ENCODE measurements around the gene MYL7.
A peak's percentile ranks its signal among the peaks of the same experiment; 100 is the strongest.
"Not testable (repeated sequence)": the region's sequence is repeated elsewhere in the genome, so short reads cannot be mapped to it uniquely, and the experiment has no call there.

MYL7 gene

DNA sequence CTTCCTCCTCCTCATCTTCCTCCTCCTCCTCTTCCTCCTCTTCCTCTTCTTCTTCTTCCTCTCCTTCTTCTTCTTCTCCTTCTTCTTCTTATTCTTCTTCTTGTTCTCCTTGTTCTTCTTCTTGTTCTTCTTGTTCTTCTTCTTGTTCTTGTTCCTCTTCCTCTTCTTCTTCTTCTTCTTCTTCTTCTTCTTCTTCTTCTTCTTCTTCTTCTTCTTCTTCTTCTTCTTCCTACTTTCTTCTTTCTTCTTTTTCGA is 33.5 kb upstream of the MYL7 start:
- H3K27ac ChIP-seq (replicated peaks; ENCODE audit: low read length); DNase-seq (ENCODE audit: low spot score): not testable (repeated sequence)

GRCh38 chr7:44173911-44174693 is 33.0 kb upstream of the MYL7 start:
- H4K8ac ChIP-seq (ENCODE audit: low read depth, low read length) = no peak overlapping the region
- no peak overlapping the region for H3K23ac ChIP-seq (ENCODE audit: low read depth, low read length, poor library complexity)
- H3K4me1 ChIP-seq (ENCODE audit: control insufficient read depth in 2 of 2, insufficient read depth in 1 of 2, low read depth in 1 of 2, low read length in 2 of 2) = peaks cover 4 to 9% of the 10 kb centered on the region in 2 donors
- H3K79me1 ChIP-seq (ENCODE audit: low read depth, low read length) = no peaks in the 10 kb centered on the region
- no peak overlapping the region for H3K4me3 ChIP-seq (ENCODE audit: low read length in 2 of 2)
- H3K36me3 ChIP-seq (replicated peaks in 1 of 2; ENCODE audit: control insufficient read depth in 2 of 2, insufficient read depth in 2 of 2, low read length in 2 of 2) = no peaks in the 10 kb centered on the region
- no peak overlapping the region for H3K4me2 ChIP-seq (ENCODE audit: insufficient read depth, low read length, poor library complexity, severe bottlenecking)
- no peak for DNase-seq (ENCODE audit: low spot score)
- H2AFZ ChIP-seq (ENCODE audit: low read length) = no peak overlapping the region
- H4K91ac ChIP-seq (ENCODE audit: low read depth, low read length, poor library complexity) = no peak overlapping the region
- H2BK15ac ChIP-seq (ENCODE audit: low read length) = no peak overlapping the region
- peaks cover 0 to 4% of the 10 kb centered on the region in 2 donors for H3K9me3 ChIP-seq (replicated peaks in 1 of 2; ENCODE audit: control insufficient read depth in 2 of 2, insufficient read depth in 1 of 2, low read depth in 1 of 2, low read length in 2 of 2)
- H3K9ac ChIP-seq (ENCODE audit: low read depth, low read length, poor library complexity) = no peak overlapping the region
- H2BK120ac ChIP-seq (ENCODE audit: low read depth, low read length) = no peak overlapping the region
- no peak overlapping the region for H2AK5ac ChIP-seq (ENCODE audit: low read depth, low read length)
- H3K18ac ChIP-seq (ENCODE audit: low read length) = no peak overlapping the region
- H3K27me3 ChIP-seq (ENCODE audit: control insufficient read depth in 3 of 3, insufficient read depth in 3 of 3, low read depth in 1 of 3, low read length in 3 of 3) = peaks cover 0 to 6% (median 0%) of the 10 kb centered on the region in 3 experiments
- H2BK12ac ChIP-seq (ENCODE audit: low read length) = no peak overlapping the region
- WGBS, 2 donors (ENCODE audit: extremely low coverage in 2 of 2, insufficient read length in 2 of 2, insufficient replicate concordance in 1 of 2) = no CpG with 5 or more reads among the region's 3 CpGs
- H3K27ac ChIP-seq (replicated peaks; ENCODE audit: low read length) = no peak overlapping the region
- H2BK5ac ChIP-seq (ENCODE audit: low read length) = no peak overlapping the region
- H3K14ac ChIP-seq (ENCODE audit: low read length) = no peak overlapping the region
- H3K4ac ChIP-seq (ENCODE audit: low read length) = no peak overlapping the region

More for the DNA sequence above, 33.5 kb upstream of the MYL7 start:
- H3K18ac ChIP-seq (ENCODE audit: low read length); H3K9me3 ChIP-seq (replicated peaks in 1 of 2; ENCODE audit: control insufficient read depth in 2 of 2, insufficient read depth in 1 of 2, low read depth in 1 of 2, low read length in 2 of 2); H3K4me2 ChIP-seq (ENCODE audit: insufficient read depth, low read length, poor library complexity, severe bottlenecking); H2BK5ac ChIP-seq (ENCODE audit: low read length); H2BK15ac ChIP-seq (ENCODE audit: low read length); H2AK5ac ChIP-seq (ENCODE audit: low read depth, low read length); H3K4ac ChIP-seq (ENCODE audit: low read length); H3K36me3 ChIP-seq (replicated peaks in 1 of 2; ENCODE audit: control insufficient read depth in 2 of 2, insufficient read depth in 2 of 2, low read length in 2 of 2); H3K79me1 ChIP-seq (ENCODE audit: low read depth, low read length); H3K4me1 ChIP-seq (ENCODE audit: control insufficient read depth in 2 of 2, insufficient read depth in 1 of 2, low read depth in 1 of 2, low read length in 2 of 2); H3K9ac ChIP-seq (ENCODE audit: low read depth, low read length, poor library complexity); H2BK120ac ChIP-seq (ENCODE audit: low read depth, low read length); H3K27me3 ChIP-seq (ENCODE audit: control insufficient read depth in 3 of 3, insufficient read depth in 3 of 3, low read depth in 1 of 3, low read length in 3 of 3); H3K23ac ChIP-seq (ENCODE audit: low read depth, low read length, poor library complexity); H3K14ac ChIP-seq (ENCODE audit: low read length); H3K4me3 ChIP-seq (ENCODE audit: low read length in 2 of 2); H4K91ac ChIP-seq (ENCODE audit: low read depth, low read length, poor library complexity); H2BK12ac ChIP-seq (ENCODE audit: low read length); H4K8ac ChIP-seq (ENCODE audit: low read depth, low read length); H2AFZ ChIP-seq (ENCODE audit: low read length): not testable (repeated sequence)
- no CpG with 5 or more reads among the region's 1 CpG for WGBS, 2 donors (ENCODE audit: extremely low coverage in 2 of 2, insufficient read length in 2 of 2, insufficient replicate concordance in 1 of 2)

DNA sequence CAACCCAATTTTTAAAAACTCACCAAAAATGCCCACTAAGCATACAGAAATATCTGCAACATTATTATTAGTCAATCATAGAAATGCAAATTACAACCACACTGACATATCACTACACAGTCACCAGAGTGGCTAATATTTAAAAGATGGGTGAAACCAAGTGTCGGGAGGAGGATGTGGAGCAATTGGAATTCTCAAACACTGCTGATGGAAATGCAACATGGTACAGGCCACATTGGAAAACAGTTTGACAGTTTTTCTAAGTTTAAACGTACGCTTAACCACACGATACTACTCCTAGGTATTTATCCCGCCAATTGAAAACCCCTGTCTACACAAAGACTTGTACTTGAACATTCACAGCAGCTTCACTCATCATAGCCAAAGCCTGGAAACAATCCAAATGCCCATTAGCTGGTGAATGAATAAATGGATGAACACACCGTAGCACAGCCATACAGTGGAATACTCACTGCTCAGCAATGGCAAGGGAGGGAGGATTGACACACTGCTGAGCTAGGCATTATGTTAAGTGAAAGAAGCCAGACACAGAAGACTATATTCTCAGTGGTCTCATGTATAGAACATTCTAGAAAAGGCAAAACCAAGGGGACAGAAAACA is 31.8 kb upstream of the MYL7 start:
- H4K91ac ChIP-seq (ENCODE audit: low read depth, low read length, poor library complexity) = no peak overlapping the region
- no peak overlapping the region for H2AK5ac ChIP-seq (ENCODE audit: low read depth, low read length)
- H2BK15ac ChIP-seq (ENCODE audit: low read length) = no peak overlapping the region
- H3K14ac ChIP-seq (ENCODE audit: low read length) = no peak overlapping the region
- no peak overlapping the region for H3K4me3 ChIP-seq (ENCODE audit: low read length in 2 of 2)
- H3K23ac ChIP-seq (ENCODE audit: low read depth, low read length, poor library complexity) = no peak overlapping the region
- WGBS, 2 donors (ENCODE audit: extremely low coverage in 2 of 2, insufficient read length in 2 of 2, insufficient replicate concordance in 1 of 2) = no CpG with 5 or more reads among the region's 6 CpGs
- no peak overlapping the region for H2BK120ac ChIP-seq (ENCODE audit: low read depth, low read length)
- peaks cover 0 to 4% of the 10 kb centered on the region in 2 donors for H3K9me3 ChIP-seq (replicated peaks in 1 of 2; ENCODE audit: control insufficient read depth in 2 of 2, insufficient read depth in 1 of 2, low read depth in 1 of 2, low read length in 2 of 2)
- no peak overlapping the region for H3K4ac ChIP-seq (ENCODE audit: low read length)
- DNase-seq (ENCODE audit: low spot score) = no peak
- no peaks in the 10 kb centered on the region for H3K79me1 ChIP-seq (ENCODE audit: low read depth, low read length)
- H2BK5ac ChIP-seq (ENCODE audit: low read length) = no peak overlapping the region
- no peak overlapping the region for H3K27ac ChIP-seq (replicated peaks; ENCODE audit: low read length)
- H3K4me2 ChIP-seq (ENCODE audit: insufficient read depth, low read length, poor library complexity, severe bottlenecking) = no peak overlapping the region
- no peak overlapping the region for H4K8ac ChIP-seq (ENCODE audit: low read depth, low read length)
- H3K18ac ChIP-seq (ENCODE audit: low read length) = no peak overlapping the region
- H2BK12ac ChIP-seq (ENCODE audit: low read length) = no peak overlapping the region
- no peak overlapping the region for H2AFZ ChIP-seq (ENCODE audit: low read length)
- peaks cover 4 to 8% of the 10 kb centered on the region in 2 donors for H3K4me1 ChIP-seq (ENCODE audit: control insufficient read depth in 2 of 2, insufficient read depth in 1 of 2, low read depth in 1 of 2, low read length in 2 of 2)
- peaks cover 0 to 4% (median 0%) of the 10 kb centered on the region in 3 experiments for H3K27me3 ChIP-seq (ENCODE audit: control insufficient read depth in 3 of 3, insufficient read depth in 3 of 3, low read depth in 1 of 3, low read length in 3 of 3)
- H3K9ac ChIP-seq (ENCODE audit: low read depth, low read length, poor library complexity) = no peak overlapping the region
- no peaks in the 10 kb centered on the region for H3K36me3 ChIP-seq (replicated peaks in 1 of 2; ENCODE audit: control insufficient read depth in 2 of 2, insufficient read depth in 2 of 2, low read length in 2 of 2)

- Histone ChIP-seq H3K27me3 (ENCODE audit: control insufficient read depth in 3 of 3, insufficient read depth in 3 of 3, low read depth in 1 of 3, low read length in 3 of 3) (peaks cover 0 to 4% (median 0%) of the 10 kb centered on the region in 3 experiments), H3K18ac (ENCODE audit: low read length) (no peak overlapping the region), H2BK120ac (ENCODE audit: low read depth, low read length) (no peak overlapping the region), H2BK5ac (ENCODE audit: low read length) (no peak overlapping the region), H4K8ac (ENCODE audit: low read depth, low read length) (no peak overlapping the region), H3K36me3 (replicated peaks in 1 of 2; ENCODE audit: control insufficient read depth in 2 of 2, insufficient read depth in 2 of 2, low read length in 2 of 2) (no peaks in the 10 kb centered on the region), H3K14ac (ENCODE audit: low read length) (no peak overlapping the region), H2AK5ac (ENCODE audit: low read depth, low read length) (no peak overlapping the region), H2AFZ (ENCODE audit: low read length) (no peak overlapping the region), H3K27ac (replicated peaks; ENCODE audit: low read length) (no peak overlapping the region), H2BK12ac (ENCODE audit: low read length) (no peak overlapping the region), H4K91ac (ENCODE audit: low read depth, low read length, poor library complexity) (no peak overlapping the region), H2BK15ac (ENCODE audit: low read length) (no peak overlapping the region), H3K79me1 (ENCODE audit: low read depth, low read length) (no peaks in the 10 kb centered on the region), H3K9ac (ENCODE audit: low read depth, low read length, poor library complexity) (peak overlapping the region; percentile 27), H3K4me1 (ENCODE audit: control insufficient read depth in 2 of 2, insufficient read depth in 1 of 2, low read depth in 1 of 2, low read length in 2 of 2) (peaks cover 0 to 4% of the 10 kb centered on the region in 2 donors), H3K4me3 (ENCODE audit: low read length in 2 of 2) (no peak overlapping the region), H3K23ac (ENCODE audit: low read depth, low read length, poor library complexity) (no peak overlapping the region), H3K9me3 (replicated peaks in 1 of 2; ENCODE audit: control insufficient read depth in 2 of 2, insufficient read depth in 1 of 2, low read depth in 1 of 2, low read length in 2 of 2) (peaks cover 0 to 4% of the 10 kb centered on the region in 2 donors), H3K4ac (ENCODE audit: low read length) (no peak overlapping the region), H3K4me2 (ENCODE audit: insufficient read depth, low read length, poor library complexity, severe bottlenecking) (no peak overlapping the region)
- DNase-seq (ENCODE audit: low spot score) = no peak
Observed at GRCh38 chr7:44172352-44172751, 31.2 kb upstream of the MYL7 start.
